Neural cell (in vitro differentiated cells): ENCODE measurements around the gene CSTB. TPM values are rescaled to one million over a fixed set of nuclear protein-coding genes. Genes with fewer than 3 reads are reported as not detected.

Experiments
- polyA plus RNA-seq: library from polyadenylated mRNA; depleted of rRNA; stranded (reverse); fragments of >200 nt; gene quantifications from 2 replicates; pipeline ENCODE4 v1.2.3, GENCODE V29; 2014
- small RNA-seq, 3 experiments: library from RNA; depleted of rRNA; stranded (forward); fragments of <200 nt; gene quantifications; one replicate each; pipeline ENCODE3, GENCODE V24; 2012

Gene CSTB
- polyA plus RNA-seq, 1 donor from 2014 or later = 9.7 TPM

Small RNA genes lying within 50 kb of the gene (small RNA-seq; reads per million reads assigned to genes)
- gene AP001052.1 = 0 reads per million in 3 experiments

Other genes starting within 250 kb of the CSTB start
- 0.54 and 0.89 TPM in 2 replicates for gene HSF2BP, start 116.8 kb downstream of the CSTB start, polyA plus RNA-seq
- gene RRP1B, start 116.7 kb downstream of the CSTB start, polyA plus RNA-seq = 20.3 and 21.5 TPM in 2 replicates
- 22.8 and 32.0 TPM in 2 replicates for gene PDXK, start 57.2 kb downstream of the CSTB start, polyA plus RNA-seq
- 31.3 and 35.8 TPM in 2 replicates for gene RRP1, start 13.3 kb upstream of the CSTB start, polyA plus RNA-seq
- gene AGPAT3, start 88.9 kb upstream of the CSTB start, polyA plus RNA-seq = 8.4 and 9.3 TPM in 2 replicates
- 17.8 and 18.7 TPM in 2 replicates for gene TRAPPC10, start 236.0 kb upstream of the CSTB start, polyA plus RNA-seq